Calu3 (cell line): ENCODE data around the gene WNT5B. TPM values are rescaled to one million over a fixed set of nuclear protein-coding genes. Genes with fewer than 3 reads are reported as not detected.
A peak's percentile ranks its signal among the peaks of the same experiment; 100 is the strongest.

Source experiments
- BruUV-seq: library from RNA; stranded (reverse); fragments of 400-500 nt; replicated peaks from 2 replicates; lab custom pipeline; 2021; lab: Mats Ljungman, UMichigan
- CTCF ChIA-PET: fragments of 300-600 bp; sonication (Branson Sonifier 250); formaldehyde crosslinking; loops from one replicate; lab custom pipeline; 2022; ENCODE audit warnings: antibody characterized with exemption; lab: Charles Lee
- DNase-seq: peaks from one replicate; pipeline ENCODE4 v3.0.0; 2022
- H3K27ac Mint-ChIP-seq: one replicate; pipeline ENCODE4 v1.8.0; 2022; ENCODE audit warnings: mixed read lengths; ENCODE audit not compliant: unreplicated experiment
- H3K27me3 Mint-ChIP-seq: one replicate; pipeline ENCODE4 v1.8.0; 2022; ENCODE audit warnings: mixed read lengths; ENCODE audit not compliant: unreplicated experiment
- H3K36me3 Mint-ChIP-seq: one replicate; pipeline ENCODE4 v1.8.0; 2022; ENCODE audit warnings: mild to moderate bottlenecking, moderate library complexity, mixed read lengths; ENCODE audit not compliant: insufficient read depth, unreplicated experiment
- H3K4me1 Mint-ChIP-seq: one replicate; pipeline ENCODE4 v1.8.0; 2022; ENCODE audit warnings: mild to moderate bottlenecking, low read depth, mixed read lengths; ENCODE audit not compliant: unreplicated experiment
- H3K4me3 Mint-ChIP-seq: one replicate; pipeline ENCODE4 v1.8.0; 2022; ENCODE audit warnings: mild to moderate bottlenecking, low read depth, moderate library complexity, mixed read lengths; ENCODE audit not compliant: unreplicated experiment
- H3K9me3 Mint-ChIP-seq: one replicate; pipeline ENCODE4 v1.8.0; 2022; ENCODE audit warnings: low read depth, mixed read lengths; ENCODE audit not compliant: unreplicated experiment
- intact Hi-C: fragments of 100-400 bp; cut with micrococcal nuclease; formaldehyde crosslinking; loops from one replicate; pipeline ENCODE4 v1.10.0; 2022; ENCODE audit not compliant: unreplicated experiment
- total RNA-seq: library from RNA; stranded (reverse); gene quantifications from 2 replicates; pipeline ENCODE4 v1.2.3, GENCODE V29; 2022
- TF ChIP-seq, protein P1 (sequence below): fragments of 200-600 bp; IDR thresholded peaks from one replicate; pipeline ENCODE4 v1.8.0; 2022; ENCODE audit warnings: antibody characterized with exemption; ENCODE audit not compliant: unreplicated experiment

WNT5B gene
- total RNA-seq, 1 experiment from 2014 or later: 0.24 TPM

DNA sequence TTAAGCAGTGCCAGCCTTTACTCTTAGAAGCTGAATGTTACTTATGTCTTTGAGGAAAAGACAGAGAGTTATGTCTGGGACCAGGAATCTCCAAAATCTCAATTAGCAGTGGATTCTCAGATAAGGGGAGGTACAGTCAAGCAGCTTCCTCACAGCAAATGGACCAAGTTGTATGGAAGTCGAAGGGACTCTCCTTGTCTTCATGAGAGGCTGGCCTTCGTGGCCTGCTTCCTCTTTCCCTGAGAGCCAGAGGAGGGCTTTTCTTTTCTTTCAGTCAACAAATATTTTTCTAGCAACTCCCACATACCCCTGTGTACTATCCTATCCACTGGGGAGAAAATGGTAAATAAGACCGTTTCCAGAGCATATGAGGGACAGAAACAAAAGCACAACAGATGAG, 6.6 kb upstream of the WNT5B start:
- peaks cover 60% of the 10 kb centered on the region for H3K27me3 Mint-ChIP-seq
- no peaks in the 10 kb centered on the region for H3K36me3 Mint-ChIP-seq
- no peak for DNase-seq
- intact Hi-C loops: no loop called here
- no peaks in the 10 kb centered on the region for H3K4me1 Mint-ChIP-seq
- TF ChIP-seq, protein P1, sequence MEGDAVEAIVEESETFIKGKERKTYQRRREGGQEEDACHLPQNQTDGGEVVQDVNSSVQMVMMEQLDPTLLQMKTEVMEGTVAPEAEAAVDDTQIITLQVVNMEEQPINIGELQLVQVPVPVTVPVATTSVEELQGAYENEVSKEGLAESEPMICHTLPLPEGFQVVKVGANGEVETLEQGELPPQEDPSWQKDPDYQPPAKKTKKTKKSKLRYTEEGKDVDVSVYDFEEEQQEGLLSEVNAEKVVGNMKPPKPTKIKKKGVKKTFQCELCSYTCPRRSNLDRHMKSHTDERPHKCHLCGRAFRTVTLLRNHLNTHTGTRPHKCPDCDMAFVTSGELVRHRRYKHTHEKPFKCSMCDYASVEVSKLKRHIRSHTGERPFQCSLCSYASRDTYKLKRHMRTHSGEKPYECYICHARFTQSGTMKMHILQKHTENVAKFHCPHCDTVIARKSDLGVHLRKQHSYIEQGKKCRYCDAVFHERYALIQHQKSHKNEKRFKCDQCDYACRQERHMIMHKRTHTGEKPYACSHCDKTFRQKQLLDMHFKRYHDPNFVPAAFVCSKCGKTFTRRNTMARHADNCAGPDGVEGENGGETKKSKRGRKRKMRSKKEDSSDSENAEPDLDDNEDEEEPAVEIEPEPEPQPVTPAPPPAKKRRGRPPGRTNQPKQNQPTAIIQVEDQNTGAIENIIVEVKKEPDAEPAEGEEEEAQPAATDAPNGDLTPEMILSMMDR: no peak
- no peak overlapping the region for H3K27ac Mint-ChIP-seq
- no peak overlapping the region for H3K4me3 Mint-ChIP-seq
- CTCF ChIA-PET: no interaction called here
- H3K9me3 Mint-ChIP-seq: no peaks in the 10 kb centered on the region
- no TSS peak for BruUV-seq

DNA sequence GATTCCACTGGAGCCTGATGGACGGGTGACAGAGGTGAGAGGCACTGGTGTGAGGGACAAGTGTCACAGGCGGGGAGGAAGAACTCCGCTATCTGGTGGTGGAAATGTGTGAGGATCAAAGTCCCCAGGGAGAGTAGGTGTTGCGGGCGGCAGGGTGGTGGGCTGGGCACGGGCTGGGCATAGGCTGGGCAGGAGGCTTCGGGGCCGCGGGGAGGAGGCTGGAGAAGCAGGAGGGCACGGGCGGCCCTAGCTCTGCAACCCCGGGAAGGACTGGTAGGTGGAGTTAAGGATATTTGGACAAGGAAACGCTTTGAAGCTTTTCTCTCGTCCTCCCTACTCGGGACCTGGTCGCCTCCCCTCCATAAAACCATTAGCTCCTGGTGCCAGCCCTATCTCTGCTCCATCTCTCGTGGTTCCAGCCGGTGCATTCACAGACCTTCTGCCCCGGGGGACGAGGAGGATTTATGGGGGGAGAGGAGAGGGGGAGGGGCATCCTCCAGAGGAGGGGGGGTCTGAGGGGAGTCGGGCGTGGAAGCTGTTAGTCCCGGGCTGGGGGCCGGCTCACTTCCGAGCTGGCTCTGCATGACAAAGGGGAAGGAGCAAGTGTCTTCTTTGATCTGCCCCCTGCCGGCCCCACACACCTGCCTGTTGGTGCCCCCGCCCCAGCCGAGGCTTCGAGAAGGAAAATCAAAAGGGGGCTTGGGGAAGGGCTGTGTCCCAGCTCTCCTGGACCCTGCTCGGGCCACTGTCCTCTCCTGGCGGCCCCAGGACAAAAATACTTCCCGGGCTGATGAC, 504 bp downstream of the WNT5B start:
- Mint-ChIP-seq H3K36me3 (peaks cover 14% of the 10 kb centered on the region), H3K4me1 (peaks cover 12% of the 10 kb centered on the region), H3K4me3 (peak overlapping the region; percentile 71), H3K27ac (no peak overlapping the region), H3K9me3 (no peaks in the 10 kb centered on the region), H3K27me3 (peaks cover 86% of the 10 kb centered on the region)
- intact Hi-C loops: no loop called here
- DNase-seq: peak; percentile 9
- BruUV-seq: no TSS peak
- CTCF ChIA-PET: interaction anchor here (0.6 to 1.6 kb wide), 6 partner anchors 19 to 1176 kb away, joined by 3 to 8 read pairs (median 4); no protein-coding TSS in a partner anchor
- TF ChIP-seq, protein P1: peak; percentile 48

DNA sequence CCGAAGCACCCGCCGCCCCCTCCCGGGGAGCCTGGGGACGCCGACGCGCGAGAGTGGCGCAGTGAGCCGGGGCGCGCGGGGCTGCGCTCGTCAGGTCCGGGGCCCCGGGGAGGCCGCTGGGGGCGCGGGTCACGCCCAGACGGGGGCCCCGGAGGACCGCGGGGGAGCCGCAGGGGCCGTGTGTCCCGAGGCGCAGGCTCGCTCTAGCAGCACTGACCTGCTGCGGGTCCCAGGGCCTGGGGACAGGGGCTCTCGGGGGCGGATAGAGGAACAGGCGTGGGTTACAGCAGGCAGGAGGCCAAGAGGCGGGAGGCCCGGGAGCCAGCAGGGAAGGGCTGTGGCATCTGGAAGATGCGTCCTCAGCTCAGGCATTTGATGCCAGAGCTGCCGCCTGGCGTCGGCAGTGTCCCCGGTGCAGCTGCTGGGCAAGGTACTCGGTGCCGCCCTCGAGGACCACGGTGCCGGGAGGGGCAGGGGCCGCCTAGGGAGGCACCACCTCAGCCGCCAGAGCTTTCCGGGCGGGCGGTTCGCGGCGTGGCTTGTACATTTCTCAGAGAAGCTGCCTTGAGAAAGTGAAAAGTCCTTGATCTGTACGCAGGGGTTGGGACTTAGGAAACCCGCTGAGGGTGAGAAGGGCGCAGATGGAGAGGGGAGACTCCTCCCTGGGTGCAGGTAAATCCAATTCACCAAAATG, 1.2 kb downstream of the WNT5B start:
- peaks cover 86% of the 10 kb centered on the region for H3K27me3 Mint-ChIP-seq
- CTCF ChIA-PET: interaction anchor here (0.9 to 1.6 kb wide), 2 partner anchors 19 to 161 kb away, joined by 3 to 4 read pairs; no protein-coding TSS in a partner anchor
- intact Hi-C loops: no loop called here
- H3K36me3 Mint-ChIP-seq: peaks cover 14% of the 10 kb centered on the region
- TF ChIP-seq, protein P1: no peak
- peak overlapping the region; percentile 71 for H3K4me3 Mint-ChIP-seq
- H3K27ac Mint-ChIP-seq: no peak overlapping the region
- H3K4me1 Mint-ChIP-seq: peaks cover 12% of the 10 kb centered on the region
- no peaks in the 10 kb centered on the region for H3K9me3 Mint-ChIP-seq
- peak; percentile 47 for DNase-seq
- BruUV-seq: no TSS peak

DNA sequence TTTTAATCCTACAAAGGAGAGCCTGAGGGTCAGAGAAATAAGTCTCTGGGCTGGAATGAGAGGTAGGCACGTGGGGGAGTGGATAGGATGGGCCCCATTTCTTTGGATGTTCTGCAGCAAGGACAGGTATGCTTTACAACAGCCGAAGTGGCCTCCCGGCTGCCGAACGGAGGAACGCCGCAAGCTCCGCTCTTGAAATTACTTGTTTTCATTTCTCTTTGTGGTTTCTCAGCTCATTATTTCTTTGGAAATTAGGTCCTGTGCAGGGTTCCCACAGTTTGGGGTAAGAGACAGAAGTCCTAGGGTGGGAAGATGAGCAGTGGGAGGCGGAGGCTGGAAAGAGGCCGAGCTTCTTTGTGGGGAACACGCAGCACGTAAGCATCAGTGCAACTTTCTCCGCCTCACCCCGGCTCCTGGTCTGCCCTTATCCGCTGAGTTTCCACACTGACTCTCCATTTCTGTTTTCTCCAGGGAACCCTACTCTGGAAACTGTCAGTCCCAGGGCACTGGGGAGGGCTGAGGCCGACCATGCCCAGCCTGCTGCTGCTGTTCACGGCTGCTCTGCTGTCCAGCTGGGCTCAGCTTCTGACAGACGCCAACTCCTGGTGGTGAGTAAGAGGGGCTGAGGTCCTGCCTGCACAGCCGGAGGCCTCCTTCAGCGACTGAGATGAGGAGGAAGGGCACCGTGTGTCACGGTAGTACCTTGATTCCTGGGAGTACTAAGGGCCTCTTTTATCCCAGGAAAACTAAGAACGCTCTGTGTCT, 2.0 kb downstream of the WNT5B start:
- no TSS peak for BruUV-seq
- DNase-seq: no peak
- peaks cover 91% of the 10 kb centered on the region for H3K27me3 Mint-ChIP-seq

More for the DNA sequence above, 2.0 kb downstream of the WNT5B start:
- peaks cover 12% of the 10 kb centered on the region for H3K4me1 Mint-ChIP-seq
- TF ChIP-seq, protein P1: no peak
- no peaks in the 10 kb centered on the region for H3K9me3 Mint-ChIP-seq
- H3K27ac Mint-ChIP-seq: no peak overlapping the region
- CTCF ChIA-PET: interaction anchor here (0.9 to 1.6 kb wide), 2 partner anchors 18 to 160 kb away, joined by 3 to 4 read pairs; no protein-coding TSS in a partner anchor
- intact Hi-C loops: no loop called here
- peaks cover 14% of the 10 kb centered on the region for H3K36me3 Mint-ChIP-seq
- H3K4me3 Mint-ChIP-seq: peak overlapping the region; percentile 71
